HCT116 (cell line): Measurements from ENCODE around the gene DTX1. TPM values are rescaled to one million over a fixed set of nuclear protein-coding genes. Genes with fewer than 3 reads are reported as not detected.

Experiments used
- ATAC-seq: fragments of 200-7000 bp; cut with Tn5 transposase; 2 replicates; pipeline ENCODE4 v1.9.1; 2020; ENCODE audit warnings: mild to moderate bottlenecking, moderate library complexity
- BruUV-seq: library from RNA; stranded (reverse); fragments of 400-500 nt; replicated peaks from 2 replicates; lab custom pipeline; 2021; lab: Mats Ljungman, UMichigan
- CTCF ChIA-PET: fragments of 300-600 bp; sonication (Branson Sonifier 250); formaldehyde crosslinking; loops from one replicate; lab custom pipeline; 2021; ENCODE audit warnings: antibody characterized with exemption; lab: Charles Lee
- POLR2A ChIA-PET: fragments of 300-600, 350-600 bp; sonication (Branson Sonifier 250); formaldehyde crosslinking; loops from one replicate; lab custom pipeline; 2021; ENCODE audit warnings: antibody characterized with exemption; lab: Charles Lee
- RAD21 ChIA-PET, 2 experiments: fragments of 300-600 bp; sonication (Branson Sonifier 250); formaldehyde crosslinking; loops; one replicate each; lab custom pipeline; 2023; ENCODE audit warnings: low total read pairs in 2 of 2; ENCODE audit not compliant: uncharacterized antibody in 2 of 2, unreplicated experiment in 2 of 2, low non-redundant PET in 1 of 2; lab: Charles Lee
- DNase-seq: peaks from one replicate; pipeline ENCODE4 v3.0.0-alpha.2; 2010; ENCODE audit warnings: low read depth, low spot score
- H2AFZ ChIP-seq: fragments of 200-600 bp; shearing (Covaris generic), sonication (generic); 2 replicates; pipeline ENCODE4 v1.6.1; 2017; ENCODE audit warnings: low read depth, mixed run types, mixed read lengths, antibody characterized with exemption, low read length; ENCODE audit not compliant: poor library complexity, severe bottlenecking
- H3K27ac ChIP-seq: 2 replicates; pipeline ENCODE4 v1.5.1; 2012; ENCODE audit warnings: low read depth, low read length
- H3K27me3 ChIP-seq: fragments of 200-600 bp; sonication (generic); 2 replicates; pipeline ENCODE4 v1.6.1; 2016; ENCODE audit warnings: mixed run types, low read length, mixed read lengths; ENCODE audit not compliant: insufficient read depth
- H3K36me3 ChIP-seq, 2 experiments: fragments of 200-500 bp in 1 of 2; fragments of 200-600 bp in 1 of 2; sonication (Bioruptor generic) in 1 of 2; sonication (generic) in 1 of 2; 2 replicates each; pipeline versions ENCODE4 v1.5.1 to v1.6.1; 2014 to 2016; ENCODE audit warnings: low read length in 2 of 2, inconsistent platforms in 1 of 2, mixed read lengths in 1 of 2, mixed run types in 1 of 2; ENCODE audit not compliant: insufficient read depth in 2 of 2, control insufficient read depth in 1 of 2
- H3K4me1 ChIP-seq, 2 experiments: fragments of 200-600 bp in 1 of 2; sonication (generic) in 1 of 2; 2 replicates each; pipeline versions ENCODE4 v1.5.1 to v1.6.1; 2012 to 2017; ENCODE audit warnings: low read length in 2 of 2, inconsistent platforms in 1 of 2, mild to moderate bottlenecking in 1 of 2, mixed read lengths in 1 of 2, mixed run types in 1 of 2, moderate library complexity in 1 of 2; ENCODE audit not compliant: insufficient read depth in 2 of 2, control insufficient read depth in 1 of 2
- H3K4me2 ChIP-seq: fragments of 200-600 bp; sonication (generic); 2 replicates; pipeline ENCODE4 v1.6.1; 2017; ENCODE audit warnings: mixed run types, low read length, mixed read lengths
- H3K4me3 ChIP-seq, 2 experiments: fragments of 200-600 bp in 1 of 2; sonication (generic) in 1 of 2; replicated peaks in 1 of 2; 2 replicates each; pipeline ENCODE4 v1.5.1; 2011 to 2016; ENCODE audit warnings: low read length in 2 of 2, control low read depth in 1 of 2, low read depth in 1 of 2, mild to moderate bottlenecking in 1 of 2, mixed read lengths in 1 of 2, mixed run types in 1 of 2
- H3K79me2 ChIP-seq: fragments of 200-600 bp; sonication (generic); 2 replicates; pipeline ENCODE4 v1.6.1; 2017; ENCODE audit warnings: mild to moderate bottlenecking, mixed run types, low read length, moderate library complexity, mixed read lengths; ENCODE audit not compliant: insufficient read depth
- H3K9ac ChIP-seq: fragments of 200-600 bp; sonication (generic); 2 replicates; pipeline ENCODE4 v1.6.1; 2016; ENCODE audit warnings: low read length, mixed read lengths
- H3K9me2 ChIP-seq: fragments of 200-600 bp; sonication (generic), shearing (Covaris generic); 2 replicates; pipeline ENCODE4 v1.6.1; 2017; ENCODE audit warnings: mixed run types, mild to moderate bottlenecking, moderate library complexity; ENCODE audit not compliant: insufficient read depth
- H3K9me3 ChIP-seq, 2 experiments: fragments of 200-500 bp in 1 of 2; fragments of 200-600 bp in 1 of 2; sonication (Bioruptor generic) in 1 of 2; sonication (generic) in 1 of 2; 2 replicates each; pipeline ENCODE4 v1.6.1; 2014 to 2017; ENCODE audit warnings: low read length in 2 of 2, mixed read lengths in 2 of 2, inconsistent platforms in 1 of 2, low read depth in 1 of 2, mild to moderate bottlenecking in 1 of 2, mixed run types in 1 of 2, moderate library complexity in 1 of 2; ENCODE audit not compliant: control insufficient read depth in 1 of 2, insufficient read depth in 1 of 2
- H4K20me1 ChIP-seq: fragments of 200-600 bp; sonication (generic), shearing (Covaris generic); 2 replicates; pipeline ENCODE4 v1.6.1; 2017; ENCODE audit warnings: mixed run types, mild to moderate bottlenecking, moderate library complexity; ENCODE audit not compliant: insufficient read depth
- CBX3 ChIP-seq: IDR thresholded peaks from 2 replicates; pipeline ENCODE4 v1.6.1; 2012; ENCODE audit warnings: low read depth
- ELF1 ChIP-seq: IDR thresholded peaks from 2 replicates; pipeline ENCODE4 v1.6.1; 2012; ENCODE audit warnings: low read depth, borderline replicate concordance
- EZH2 ChIP-seq: fragments of 200-600 bp; sonication (generic); IDR thresholded peaks from 2 replicates; pipeline ENCODE4 v1.6.1; 2017; ENCODE audit warnings: antibody characterized with exemption, mixed run types
- JUND ChIP-seq: IDR thresholded peaks from 2 replicates; pipeline ENCODE4 v1.6.1; 2012
- POLR2A ChIP-seq: IDR thresholded peaks from 2 replicates; pipeline ENCODE4 v1.7.0; 2011; ENCODE audit warnings: borderline replicate concordance; ENCODE audit not compliant: insufficient read depth, insufficient read length; ENCODE audit errors: extremely low read depth
- POLR2AphosphoS5 ChIP-seq: IDR thresholded peaks from 2 replicates; pipeline ENCODE4 v1.6.1; 2011; ENCODE audit warnings: mild to moderate bottlenecking, low read depth, low read length, moderate library complexity
- RAD21 ChIP-seq: IDR thresholded peaks from 2 replicates; pipeline ENCODE4 v1.6.1; 2012; ENCODE audit warnings: low read depth, mild to moderate bottlenecking
- SRF ChIP-seq: IDR thresholded peaks from 2 replicates; pipeline ENCODE4 v1.6.1; 2012; ENCODE audit warnings: low read depth
- TCF7L2 ChIP-seq: IDR thresholded peaks from 2 replicates; pipeline ENCODE4 v1.7.0; 2011; ENCODE audit warnings: borderline replicate concordance, inconsistent platforms; ENCODE audit not compliant: insufficient read depth, insufficient read length; ENCODE audit errors: extremely low read depth
- YY1 ChIP-seq: IDR thresholded peaks from 2 replicates; pipeline ENCODE4 v1.6.1; 2011; ENCODE audit warnings: low read length, low read depth, moderate library complexity, mild to moderate bottlenecking; ENCODE audit not compliant: insufficient replicate concordance; ENCODE audit errors: extremely low read depth
- ZNF274 ChIP-seq: fragments of 200-500 bp; sonication (Bioruptor generic); IDR thresholded peaks from 2 replicates; pipeline ENCODE4 v1.6.1; 2014; ENCODE audit warnings: mild to moderate bottlenecking, low read depth, low read length, inconsistent platforms
- intact Hi-C: fragments of 100-400 bp; cut with micrococcal nuclease; formaldehyde crosslinking; loops from 2 replicates; pipeline ENCODE4 v1.10.0; 2022
- total RNA-seq: library from RNA; stranded (reverse); gene quantifications from one replicate; pipeline ENCODE4 v1.2.1, GENCODE V29; 2021; ENCODE audit not compliant: unreplicated experiment
- TF ChIP-seq, protein P1 (sequence below), 3 experiments: fragments of 200-600 bp in 1 of 3; sonication (generic) in 1 of 3; IDR thresholded peaks in 2 of 3; conservative IDR thresholded peaks in 1 of 3; 2 replicates each; pipeline ENCODE4 v1.5.1; 2012 to 2017; ENCODE audit warnings: low read depth in 2 of 3, low read length in 2 of 3, antibody characterized with exemption in 1 of 3, borderline replicate concordance in 1 of 3, control low read depth in 1 of 3, mild to moderate bottlenecking in 1 of 3, mixed read lengths in 1 of 3, mixed run types in 1 of 3, moderate library complexity in 1 of 3; ENCODE audit not compliant: insufficient read depth in 1 of 3
- TF ChIP-seq, protein P2 (sequence below): IDR thresholded peaks from 2 replicates; pipeline ENCODE4 v1.6.1; 2011; ENCODE audit warnings: mild to moderate bottlenecking, low read length, moderate library complexity; ENCODE audit not compliant: insufficient replicate concordance; ENCODE audit errors: extremely low read depth

Gene DTX1
- total RNA-seq, 1 experiment from 2014 or later: not detected

- Histone ChIP-seq H3K27ac (no peak overlapping the region), H3K79me2 (no peaks in the 10 kb centered on the region), H3K36me3 (no peaks in the 10 kb centered on the region), H3K4me3 (no peak overlapping the region), H2AFZ (peak overlapping the region; percentile 66), H3K9ac (no peak overlapping the region), H3K9me3 (no peaks in the 10 kb centered on the region), H3K4me2 (peak overlapping the region; percentile 50; the same call in 1 of the 2 replicates), H3K4me1 (peaks cover 6 to 16% of the 10 kb centered on the region in 2 experiments; a peak in 3 of 4 replicates), H3K27me3 (peaks cover under 1% of the 10 kb centered on the region; the same call in 1 of the 2 replicates), H3K9me2 (no peaks in the 10 kb centered on the region), H4K20me1 (no peaks in the 10 kb centered on the region)
- ATAC-seq: no peak
- POLR2A ChIA-PET: no interaction called here
- intact Hi-C loops: no loop called here
- DNase-seq: no peak
- RAD21 ChIA-PET: no interaction called here
- TF ChIP-seq, protein P1, sequence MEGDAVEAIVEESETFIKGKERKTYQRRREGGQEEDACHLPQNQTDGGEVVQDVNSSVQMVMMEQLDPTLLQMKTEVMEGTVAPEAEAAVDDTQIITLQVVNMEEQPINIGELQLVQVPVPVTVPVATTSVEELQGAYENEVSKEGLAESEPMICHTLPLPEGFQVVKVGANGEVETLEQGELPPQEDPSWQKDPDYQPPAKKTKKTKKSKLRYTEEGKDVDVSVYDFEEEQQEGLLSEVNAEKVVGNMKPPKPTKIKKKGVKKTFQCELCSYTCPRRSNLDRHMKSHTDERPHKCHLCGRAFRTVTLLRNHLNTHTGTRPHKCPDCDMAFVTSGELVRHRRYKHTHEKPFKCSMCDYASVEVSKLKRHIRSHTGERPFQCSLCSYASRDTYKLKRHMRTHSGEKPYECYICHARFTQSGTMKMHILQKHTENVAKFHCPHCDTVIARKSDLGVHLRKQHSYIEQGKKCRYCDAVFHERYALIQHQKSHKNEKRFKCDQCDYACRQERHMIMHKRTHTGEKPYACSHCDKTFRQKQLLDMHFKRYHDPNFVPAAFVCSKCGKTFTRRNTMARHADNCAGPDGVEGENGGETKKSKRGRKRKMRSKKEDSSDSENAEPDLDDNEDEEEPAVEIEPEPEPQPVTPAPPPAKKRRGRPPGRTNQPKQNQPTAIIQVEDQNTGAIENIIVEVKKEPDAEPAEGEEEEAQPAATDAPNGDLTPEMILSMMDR (IDR thresholded peaks at IDR 0.05 in 2 of 3, conservative IDR thresholded peaks at IDR 0.05 in 1 of 3; ENCODE audit: borderline replicate concordance in 1 of 3, insufficient read depth in 1 of 3, low read depth in 2 of 3, low read length in 2 of 3): no peak
- TF ChIP-seq TCF7L2 (no peak), RAD21 (no peak), ELF1 (no peak), CBX3 (no peak), SRF (no peak), JUND (no peak), POLR2AphosphoS5 (no peak), POLR2A (no peak), YY1 (no peak), ZNF274 (no peak), EZH2 (no peak)
- TF ChIP-seq, protein P2, sequence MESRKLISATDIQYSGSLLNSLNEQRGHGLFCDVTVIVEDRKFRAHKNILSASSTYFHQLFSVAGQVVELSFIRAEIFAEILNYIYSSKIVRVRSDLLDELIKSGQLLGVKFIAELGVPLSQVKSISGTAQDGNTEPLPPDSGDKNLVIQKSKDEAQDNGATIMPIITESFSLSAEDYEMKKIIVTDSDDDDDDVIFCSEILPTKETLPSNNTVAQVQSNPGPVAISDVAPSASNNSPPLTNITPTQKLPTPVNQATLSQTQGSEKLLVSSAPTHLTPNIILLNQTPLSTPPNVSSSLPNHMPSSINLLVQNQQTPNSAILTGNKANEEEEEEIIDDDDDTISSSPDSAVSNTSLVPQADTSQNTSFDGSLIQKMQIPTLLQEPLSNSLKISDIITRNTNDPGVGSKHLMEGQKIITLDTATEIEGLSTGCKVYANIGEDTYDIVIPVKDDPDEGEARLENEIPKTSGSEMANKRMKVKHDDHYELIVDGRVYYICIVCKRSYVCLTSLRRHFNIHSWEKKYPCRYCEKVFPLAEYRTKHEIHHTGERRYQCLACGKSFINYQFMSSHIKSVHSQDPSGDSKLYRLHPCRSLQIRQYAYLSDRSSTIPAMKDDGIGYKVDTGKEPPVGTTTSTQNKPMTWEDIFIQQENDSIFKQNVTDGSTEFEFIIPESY: no peak
- no TSS peak for BruUV-seq
- CTCF ChIA-PET: interaction anchor here (1.2 kb wide), 1 partner anchor 47 kb away, joined by 3 read pairs; no protein-coding TSS in a partner anchor
Observed at GRCh38 chr12:113039911-113040445, 16.6 kb upstream of the DTX1 start.
